Skeletal muscle satellite cell (primary cell): Measurements from ENCODE around the gene ATXN7.
A peak's percentile ranks its signal among the peaks of the same experiment; 100 is the strongest.

ENCODE experiments used
- H3K27me3 ChIP-seq: 2 replicates; pipeline ENCODE4 v1.7.0; 2013; ENCODE audit warnings: low read length; ENCODE audit not compliant: control insufficient read depth, insufficient read depth
- H3K36me3 ChIP-seq: 2 replicates; pipeline ENCODE4 v1.7.0; 2013; ENCODE audit warnings: mild to moderate bottlenecking, control low read depth, low read length; ENCODE audit not compliant: insufficient read depth
- H3K4me1 ChIP-seq: 2 replicates; pipeline ENCODE4 v1.7.0; 2013; ENCODE audit warnings: low read length; ENCODE audit not compliant: control insufficient read depth, insufficient read depth
- H3K4me2 ChIP-seq: 2 replicates; pipeline ENCODE4 v1.7.0; 2013; ENCODE audit warnings: mild to moderate bottlenecking, low read length
- H3K4me3 ChIP-seq: 2 replicates; pipeline ENCODE4 v1.7.0; 2013; ENCODE audit warnings: low read length
- H3K9ac ChIP-seq: 2 replicates; pipeline ENCODE4 v1.7.0; 2013; ENCODE audit warnings: mild to moderate bottlenecking, low read depth, low read length, moderate library complexity
- H3K9me3 ChIP-seq: replicated peaks from 2 replicates; pipeline ENCODE4 v1.7.0; 2013; ENCODE audit warnings: mild to moderate bottlenecking, control low read depth, low read length

ATXN7 gene

GRCh38 chr3:63845215-63845614 lies 18.5 kb upstream of the ATXN7 start:
- H3K4me1 ChIP-seq: no peaks in the 10 kb centered on the region
- H3K4me2 ChIP-seq: no peak overlapping the region
- no peak overlapping the region for H3K4me3 ChIP-seq
- H3K27me3 ChIP-seq: no peaks in the 10 kb centered on the region
- no peaks in the 10 kb centered on the region for H3K9me3 ChIP-seq
- no peak overlapping the region for H3K9ac ChIP-seq
- no peaks in the 10 kb centered on the region for H3K36me3 ChIP-seq

- no peak overlapping the region for H3K4me2 ChIP-seq
- no peaks in the 10 kb centered on the region for H3K36me3 ChIP-seq
Measured at GRCh38 chr3:63847718-63848450, 15.8 kb upstream of the ATXN7 start.

GRCh38 chr3:63849175-63849574 lies 14.5 kb upstream of the ATXN7 start:
- Histone ChIP-seq H3K9me3 (no peaks in the 10 kb centered on the region), H3K4me1 (no peaks in the 10 kb centered on the region), H3K4me2 (no peak overlapping the region)

More at GRCh38 chr3:63847718-63848450, 15.8 kb upstream of the ATXN7 start:
- H3K9me3 ChIP-seq: no peaks in the 10 kb centered on the region
- no peak overlapping the region for H3K9ac ChIP-seq
- H3K4me1 ChIP-seq: no peaks in the 10 kb centered on the region
- H3K27me3 ChIP-seq: no peaks in the 10 kb centered on the region
- H3K4me3 ChIP-seq: no peak overlapping the region

GRCh38 chr3:63851287-63851686 lies 12.4 kb upstream of the ATXN7 start:
- Histone ChIP-seq H3K4me2 (no peak overlapping the region), H3K9me3 (no peaks in the 10 kb centered on the region), H3K4me3 (no peak overlapping the region), H3K9ac (no peak overlapping the region), H3K27me3 (no peaks in the 10 kb centered on the region), H3K36me3 (no peaks in the 10 kb centered on the region), H3K4me1 (no peaks in the 10 kb centered on the region)

More at GRCh38 chr3:63849175-63849574, 14.5 kb upstream of the ATXN7 start:
- no peak overlapping the region for H3K4me3 ChIP-seq
- H3K36me3 ChIP-seq: no peaks in the 10 kb centered on the region
- H3K9ac ChIP-seq: no peak overlapping the region
- H3K27me3 ChIP-seq: no peaks in the 10 kb centered on the region

GRCh38 chr3:63853106-63853505 lies 10.6 kb upstream of the ATXN7 start:
- Histone ChIP-seq H3K9me3 (no peaks in the 10 kb centered on the region), H3K4me1 (peaks cover 11% of the 10 kb centered on the region), H3K4me3 (no peak overlapping the region), H3K36me3 (no peaks in the 10 kb centered on the region), H3K4me2 (no peak overlapping the region), H3K27me3 (no peaks in the 10 kb centered on the region), H3K9ac (no peak overlapping the region)

- no peaks in the 10 kb centered on the region for H3K36me3 ChIP-seq
Measured at GRCh38 chr3:63855333-63855940, 8.2 kb upstream of the ATXN7 start.

DNA sequence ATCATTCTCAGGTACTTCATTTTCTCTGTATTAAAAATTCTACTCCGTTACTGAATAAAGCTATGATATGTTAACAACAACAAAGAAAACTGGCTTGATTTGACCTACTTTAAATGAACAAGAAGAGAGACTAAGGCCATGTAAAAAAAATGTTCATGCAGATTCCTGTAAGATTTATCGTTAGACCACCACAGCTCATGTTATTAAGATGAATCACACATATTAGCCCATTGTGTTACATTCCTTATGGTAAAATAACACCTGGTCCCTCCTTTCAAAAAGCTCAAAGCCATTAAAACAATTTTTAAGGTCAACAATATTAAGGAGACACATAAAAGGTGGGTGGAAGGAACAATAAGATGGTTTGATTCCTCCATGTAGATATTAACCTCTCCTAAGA lies 6.4 kb upstream of the ATXN7 start:
- Histone ChIP-seq H3K4me2 (no peak overlapping the region), H3K9ac (no peak overlapping the region), H3K9me3 (no peaks in the 10 kb centered on the region)

More at GRCh38 chr3:63855333-63855940, 8.2 kb upstream of the ATXN7 start:
- H3K4me1 ChIP-seq: peaks cover 12% of the 10 kb centered on the region
- no peak overlapping the region for H3K4me3 ChIP-seq
- H3K9me3 ChIP-seq: no peaks in the 10 kb centered on the region
- no peak overlapping the region for H3K9ac ChIP-seq
- H3K27me3 ChIP-seq: no peaks in the 10 kb centered on the region
- no peak overlapping the region for H3K4me2 ChIP-seq

DNA sequence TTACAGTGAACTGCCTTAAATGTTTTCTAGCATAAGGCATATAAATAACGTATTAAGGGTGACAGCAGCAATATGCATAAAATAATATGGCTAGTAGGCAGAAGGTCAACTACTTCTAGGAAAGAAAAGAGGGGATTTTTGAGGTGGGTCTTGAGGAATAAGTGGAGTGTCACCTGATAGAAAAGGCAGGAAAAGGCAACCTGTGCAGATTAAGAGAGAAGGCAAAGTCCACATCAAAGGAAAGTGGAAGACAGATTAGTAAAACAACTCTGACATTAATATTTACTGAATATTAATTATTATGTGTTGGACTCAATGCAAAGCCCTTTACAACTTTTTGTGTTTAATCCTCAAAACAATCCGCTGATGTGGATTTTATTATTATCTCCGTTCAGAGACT lies 2.9 kb upstream of the ATXN7 start:
- H3K36me3 ChIP-seq: no peaks in the 10 kb centered on the region
- H3K9ac ChIP-seq: no peak overlapping the region
- no peak overlapping the region for H3K4me3 ChIP-seq
- H3K27me3 ChIP-seq: no peaks in the 10 kb centered on the region
- peaks cover 22% of the 10 kb centered on the region for H3K4me1 ChIP-seq
- H3K4me2 ChIP-seq: no peak overlapping the region
- no peaks in the 10 kb centered on the region for H3K9me3 ChIP-seq

More for the DNA sequence above, 6.4 kb upstream of the ATXN7 start:
- Histone ChIP-seq H3K4me1 (peaks cover 12% of the 10 kb centered on the region), H3K4me3 (no peak overlapping the region), H3K27me3 (no peaks in the 10 kb centered on the region), H3K36me3 (no peaks in the 10 kb centered on the region)

GRCh38 chr3:63861306-63861705 lies 2.4 kb upstream of the ATXN7 start:
- Histone ChIP-seq H3K4me3 (no peak overlapping the region), H3K4me1 (peaks cover 22% of the 10 kb centered on the region), H3K9me3 (no peaks in the 10 kb centered on the region), H3K27me3 (no peaks in the 10 kb centered on the region), H3K4me2 (no peak overlapping the region), H3K9ac (no peak overlapping the region), H3K36me3 (no peaks in the 10 kb centered on the region)

DNA sequence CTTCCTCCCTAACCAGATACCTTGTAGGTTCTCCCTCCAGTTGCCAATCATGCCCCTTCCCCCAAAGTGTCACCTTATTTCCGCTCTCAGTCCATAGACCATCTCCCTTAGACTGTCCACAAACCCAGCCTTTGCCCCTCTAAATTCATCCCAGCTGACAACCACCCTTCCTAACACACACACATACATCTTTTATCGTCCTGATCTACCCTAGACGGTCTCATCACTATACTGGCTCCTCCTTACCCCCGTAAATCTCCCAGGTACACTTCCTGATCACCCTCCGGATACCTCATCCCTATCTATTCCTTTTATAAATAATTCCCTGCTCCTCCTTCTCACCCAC lies 890 bp upstream of the ATXN7 start:
- Histone ChIP-seq H3K36me3 (no peaks in the 10 kb centered on the region), H3K4me2 (peak overlapping the region; percentile 84), H3K4me1 (peaks cover 14% of the 10 kb centered on the region), H3K9ac (peak overlapping the region; percentile 95), H3K9me3 (no peaks in the 10 kb centered on the region), H3K4me3 (peak overlapping the region; percentile 86), H3K27me3 (no peaks in the 10 kb centered on the region)

DNA sequence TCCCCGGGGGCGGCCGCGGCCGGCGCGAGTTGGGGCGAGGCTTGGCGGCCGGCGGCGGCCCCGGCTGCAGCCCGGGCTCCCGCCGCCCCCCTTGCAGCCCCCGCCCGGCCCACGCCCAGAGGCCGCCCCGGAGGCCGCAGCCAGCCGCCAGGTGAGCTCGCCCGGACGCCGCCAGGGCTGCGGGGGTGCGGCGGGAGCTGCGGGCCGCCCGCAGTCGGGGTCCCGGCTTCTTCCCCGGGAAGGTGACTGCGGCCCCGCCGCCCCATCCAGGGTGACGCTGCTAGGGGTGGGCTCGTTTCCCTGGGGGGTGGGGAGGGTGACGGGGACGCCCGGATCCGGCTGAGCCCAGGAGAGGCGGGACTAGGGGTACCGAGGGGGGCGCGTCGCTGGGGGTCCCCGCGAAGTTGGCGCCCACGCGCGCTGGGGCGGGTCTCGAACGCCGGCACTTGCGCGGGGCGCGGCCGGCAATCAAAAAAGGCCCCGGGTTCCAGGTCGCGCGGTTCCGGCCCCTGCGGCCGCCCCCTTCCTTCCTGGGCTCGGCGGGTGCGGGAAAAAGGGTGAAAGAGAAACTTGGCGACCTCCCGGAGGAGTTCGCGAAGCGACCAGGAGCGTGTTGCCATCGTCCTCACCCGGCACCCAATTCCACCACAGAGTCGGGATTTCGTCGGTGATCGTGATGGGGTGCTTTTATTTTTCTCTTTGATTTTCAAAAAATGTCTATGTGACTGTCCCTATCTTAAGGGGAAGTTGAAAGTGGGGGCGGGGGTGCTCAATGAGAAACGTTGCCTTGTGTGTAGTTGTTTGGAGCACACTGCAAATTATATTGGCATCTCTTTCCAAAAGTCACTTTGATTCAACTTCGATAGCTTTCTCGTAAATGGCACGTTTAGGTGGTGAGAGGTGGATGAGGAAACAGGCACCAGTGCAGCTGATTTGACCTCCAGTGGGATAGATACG lies 619 bp downstream of the ATXN7 start:
- Histone ChIP-seq H3K4me1 (peaks cover 13% of the 10 kb centered on the region), H3K9me3 (no peaks in the 10 kb centered on the region), H3K4me3 (peak overlapping the region; percentile 93), H3K36me3 (no peaks in the 10 kb centered on the region), H3K27me3 (no peaks in the 10 kb centered on the region), H3K9ac (peak overlapping the region; percentile 91), H3K4me2 (peak overlapping the region; percentile 88)
